ENCODE results near the gene ZNF708. TPM values are rescaled to one million over a fixed set of nuclear protein-coding genes. Genes with fewer than 3 reads are reported as not detected.
"Not testable (repeated sequence)": the region's sequence is repeated elsewhere in the genome, so short reads cannot be mapped to it uniquely, and the experiment has no call there.

The ZNF708 gene
- 66.0 TPM for total RNA-seq

DNA sequence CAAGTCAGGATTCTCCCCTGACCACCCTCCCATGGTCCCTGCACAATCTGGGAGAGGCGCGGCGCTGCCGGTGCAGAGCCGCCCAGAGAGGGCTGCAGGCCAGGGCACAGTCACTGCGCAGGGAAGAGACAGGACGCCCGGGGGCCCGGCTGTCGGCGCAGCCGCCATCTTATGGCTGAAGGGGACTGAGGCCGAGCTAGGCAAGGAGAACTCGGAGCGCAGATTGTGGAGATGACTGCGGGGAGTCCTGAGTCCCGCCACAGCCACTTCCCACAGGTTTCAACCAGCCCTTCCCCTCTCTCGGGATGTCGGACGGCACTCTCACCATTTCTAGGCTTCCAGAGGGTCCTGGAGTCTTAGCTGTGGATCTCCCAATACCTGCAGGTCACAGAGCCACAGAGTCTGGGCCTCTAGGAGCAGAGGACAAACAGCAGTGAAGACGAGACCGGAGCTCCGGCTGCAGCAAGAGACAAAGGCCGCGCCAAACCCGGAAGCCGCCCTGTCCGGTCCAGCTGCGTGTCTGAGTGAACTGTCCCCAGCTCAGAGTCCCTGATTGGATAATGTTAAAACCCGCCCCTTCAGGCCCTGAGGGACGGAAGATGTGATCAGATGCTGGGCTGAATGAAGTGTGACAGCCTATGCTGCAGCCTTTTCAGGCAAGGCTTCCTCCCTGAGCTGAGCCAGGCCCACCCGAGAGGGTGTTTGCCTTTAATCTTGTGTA lies at the start of gene ZNF708:
TSS of gene ZNF708 (minus strand) at position 526 of the 721 bp plus-strand sequence. CDS start at position 328, 198 bp downstream.
- DNase-seq (ENCODE audit: low spot score in 2 of 2) (peak; percentile 66 to 87), FAIRE-seq (no peak)

GRCh38 chr19:21362291-21362690 lies 33.1 kb upstream of the ZNF708 start:
- DNase-seq (ENCODE audit: low spot score in 2 of 2) (no peak), FAIRE-seq (no peak)

DNA sequence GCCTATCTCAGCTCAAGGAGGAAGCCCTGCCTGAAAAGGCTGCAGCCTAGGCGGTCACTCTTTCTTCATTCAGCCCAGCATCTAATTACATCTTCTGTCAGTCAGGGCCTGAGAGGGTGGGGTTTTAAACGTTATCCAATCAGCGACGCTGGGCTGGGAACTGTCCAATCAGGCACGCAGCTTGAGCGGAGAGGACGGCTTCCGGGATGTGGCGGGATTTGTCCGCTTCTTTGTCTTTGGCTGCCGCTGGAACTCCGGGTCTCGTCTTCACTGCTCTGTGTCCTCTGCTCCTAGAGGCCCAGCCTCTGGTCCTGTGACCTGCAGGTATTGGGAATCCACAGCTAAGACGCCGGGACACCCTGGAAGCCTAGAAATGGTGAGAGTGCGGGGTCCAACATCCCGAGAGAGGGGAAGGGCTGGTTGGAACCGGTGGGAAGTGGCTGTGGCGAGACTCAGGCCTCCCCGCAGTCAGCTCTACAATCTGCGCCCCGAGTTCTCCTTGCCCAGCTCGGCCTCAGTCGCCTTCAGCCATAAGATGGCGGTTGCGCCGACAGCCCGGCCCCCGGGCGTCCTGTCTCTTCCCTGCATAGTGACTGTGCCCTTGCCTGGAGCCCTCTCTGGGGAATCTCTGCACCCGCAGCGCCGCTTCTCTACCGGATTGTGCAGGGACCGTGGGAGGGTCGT lies 29.7 kb upstream of the ZNF708 start, which contains the start of gene ZNF738:
TSS of gene ZNF738 (plus strand) at position 233 of the 684 bp plus-strand sequence. CDS start at position 374, 141 bp downstream.
- peak; percentile 88 for FAIRE-seq
- DNase-seq (ENCODE audit: low spot score in 2 of 2) = peak; percentile 43 to 80

DNA sequence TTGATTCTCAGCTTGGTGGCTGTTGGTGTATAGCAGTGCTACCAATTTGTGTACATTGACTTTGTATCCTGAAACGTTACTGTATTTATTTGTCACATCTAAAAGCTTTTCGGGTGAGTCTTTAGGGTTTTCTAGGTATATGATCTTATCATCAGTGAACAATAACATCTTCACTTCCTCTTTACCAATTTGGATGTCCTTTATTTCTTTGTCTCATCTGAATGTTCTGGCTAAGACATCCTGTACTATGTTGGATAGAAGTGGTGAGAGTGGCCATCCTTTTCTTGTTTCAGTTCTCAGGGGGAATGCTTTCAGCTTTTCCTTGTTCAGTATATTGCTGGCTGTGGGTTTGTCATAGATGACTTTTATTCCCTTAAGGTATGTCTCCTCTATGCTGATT lies 23.6 kb upstream of the ZNF708 start:
- DNase-seq (ENCODE audit: low spot score in 2 of 2) = no peak
- no peak for FAIRE-seq

- not testable (repeated sequence) for DNase-seq (ENCODE audit: low spot score in 2 of 2); FAIRE-seq
Measured at GRCh38 chr19:21344841-21345240, 15.6 kb upstream of the ZNF708 start.

- FAIRE-seq (no peak), DNase-seq (ENCODE audit: low spot score in 2 of 2) (no peak)
Measured at GRCh38 chr19:21335721-21336120, 6.5 kb upstream of the ZNF708 start.

DNA sequence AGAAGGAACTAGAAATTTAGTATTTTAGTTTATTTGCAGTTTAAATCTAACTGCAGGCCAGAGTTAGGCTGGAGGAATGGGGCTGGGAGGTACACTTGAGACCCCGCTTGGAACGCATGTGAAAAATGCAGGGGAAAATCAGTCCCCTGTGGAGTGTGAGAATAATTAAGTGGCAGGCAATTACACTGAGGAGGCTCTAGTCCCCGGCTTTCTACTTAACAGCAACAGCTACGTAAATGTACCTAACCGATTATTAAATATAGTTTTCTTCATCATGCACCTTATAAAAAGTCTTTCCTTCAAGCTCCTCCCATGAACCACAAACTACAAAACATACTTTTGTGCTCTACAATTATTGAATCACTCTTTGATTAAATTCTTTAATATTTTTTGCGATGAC lies 804 bp downstream of the ZNF708 start:
- no peak for DNase-seq (ENCODE audit: low spot score in 2 of 2)

GRCh38 chr19:21326169-21326568 lies 3.0 kb downstream of the ZNF708 start:
- FAIRE-seq (no peak), DNase-seq (ENCODE audit: low spot score in 2 of 2) (no peak)

More for the DNA sequence above, 804 bp downstream of the ZNF708 start:
- FAIRE-seq = no peak

- no peak for DNase-seq (ENCODE audit: low spot score in 2 of 2)
- no peak for FAIRE-seq
Measured at GRCh38 chr19:21323000-21323399, 6.2 kb downstream of the ZNF708 start.

GRCh38 chr19:21322528-21322927 lies 6.7 kb downstream of the ZNF708 start:
- peak; percentile 88 for FAIRE-seq
- peak; percentile 6 to 15 for DNase-seq (ENCODE audit: low spot score in 2 of 2)

DNA sequence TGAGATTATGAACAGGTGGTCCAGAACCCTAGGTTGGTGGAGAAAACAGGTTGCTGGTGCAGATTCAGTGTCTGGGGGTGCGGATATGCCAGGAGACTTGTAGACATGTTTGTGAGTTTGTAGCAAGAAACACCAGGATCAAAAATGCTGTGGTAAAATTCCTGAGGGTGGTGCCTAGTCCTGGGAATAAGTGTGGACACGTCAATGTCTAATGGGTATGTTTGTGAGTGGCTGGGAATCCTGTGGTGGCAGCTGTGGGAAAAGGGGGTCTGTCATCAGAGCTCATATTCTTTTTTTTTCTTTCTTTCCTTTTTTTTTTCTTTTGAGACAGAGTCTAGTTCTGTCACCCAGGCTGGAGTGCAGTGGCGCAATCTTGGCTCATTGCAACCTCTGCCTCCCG lies 7.2 kb downstream of the ZNF708 start:
- no peak for DNase-seq (ENCODE audit: low spot score in 2 of 2)
- no peak for FAIRE-seq

- FAIRE-seq = no peak
Measured at GRCh38 chr19:21321134-21321533, 8.1 kb downstream of the ZNF708 start.

DNA sequence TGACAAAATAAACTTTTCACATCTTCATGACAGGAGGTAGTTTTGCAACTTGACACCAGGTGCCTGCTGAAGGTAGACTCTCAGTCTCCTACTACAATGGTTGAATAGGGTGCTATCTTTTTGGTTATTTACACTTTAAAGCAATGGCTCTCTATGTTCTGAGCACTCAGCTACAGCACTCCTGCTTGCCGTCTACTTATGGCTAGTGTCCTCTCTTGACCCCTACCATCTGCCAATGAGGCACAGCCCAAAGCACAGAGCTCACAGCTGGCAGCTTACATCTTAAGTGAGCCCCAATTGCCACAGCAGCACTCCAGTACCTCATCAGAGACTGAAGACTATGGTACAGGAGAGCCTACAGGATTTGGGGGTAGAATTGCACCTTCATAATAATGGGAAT lies 11.4 kb downstream of the ZNF708 start:
- DNase-seq (ENCODE audit: low spot score in 2 of 2) (no peak), FAIRE-seq (no peak)

More at GRCh38 chr19:21321134-21321533, 8.1 kb downstream of the ZNF708 start:
- no peak for DNase-seq (ENCODE audit: low spot score in 2 of 2)

DNA sequence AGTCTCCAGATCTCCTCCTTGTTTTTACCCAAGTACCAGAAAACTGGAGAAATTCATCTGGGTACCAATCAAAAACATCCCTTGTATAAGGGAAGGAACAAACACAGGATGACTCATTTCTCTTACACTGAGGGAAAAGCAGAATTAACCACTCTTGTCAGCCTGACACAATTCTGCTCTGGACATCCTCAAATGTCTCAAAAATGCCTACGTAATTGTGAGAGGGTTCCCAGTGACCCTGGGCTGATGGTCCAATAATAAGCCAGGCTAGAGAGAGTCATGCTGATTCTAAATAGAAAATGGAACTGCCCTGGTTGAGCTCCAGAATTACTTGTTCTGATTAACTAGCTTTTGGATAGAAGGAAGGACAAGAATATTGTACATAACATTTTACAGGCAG lies 14.5 kb downstream of the ZNF708 start:
- FAIRE-seq (no peak), DNase-seq (ENCODE audit: low spot score in 2 of 2) (peak in 1 of 2 donors; percentile 4)

DNA sequence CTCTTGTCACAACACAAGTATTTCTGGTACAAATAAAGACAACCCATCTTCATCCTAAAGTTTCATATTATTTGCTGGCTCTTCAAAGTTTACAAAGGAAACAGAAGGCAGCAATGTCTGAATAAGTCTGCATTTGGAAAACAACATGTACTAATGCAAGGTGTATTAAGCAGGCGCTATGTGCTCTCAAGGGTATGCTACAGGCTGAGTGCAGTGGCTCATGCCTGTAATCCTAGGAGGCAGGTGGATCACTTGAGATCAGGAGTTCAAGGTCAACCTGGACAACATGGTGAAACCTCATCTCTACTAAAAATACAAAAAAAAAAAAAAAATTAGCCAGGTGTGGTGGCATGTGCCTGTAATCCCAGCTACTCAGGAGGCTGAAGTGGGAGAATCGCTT lies 16.4 kb downstream of the ZNF708 start:
- FAIRE-seq = not testable (repeated sequence)

DNA sequence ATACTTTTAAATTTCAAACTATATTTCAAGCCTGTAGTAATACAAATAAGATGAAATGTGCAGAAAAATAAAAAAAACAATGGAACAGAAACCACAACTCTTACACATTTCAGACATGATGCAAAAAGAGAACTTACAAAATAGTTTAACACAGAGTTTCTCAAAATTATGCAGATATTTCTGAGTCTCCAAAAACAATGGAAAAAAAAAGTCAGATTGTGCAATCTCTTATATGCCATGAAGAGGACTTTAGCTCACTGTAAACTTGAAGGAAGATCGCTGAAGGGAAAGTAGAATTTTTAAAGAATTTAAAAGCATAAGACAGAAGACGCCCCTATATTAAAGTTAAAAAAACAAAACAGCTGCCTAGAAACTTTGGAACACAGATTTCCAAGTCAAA lies 20.4 kb downstream of the ZNF708 start:
- FAIRE-seq (no peak), DNase-seq (ENCODE audit: low spot score in 2 of 2) (no peak)

More for the DNA sequence above, 16.4 kb downstream of the ZNF708 start:
- not testable (repeated sequence) for DNase-seq (ENCODE audit: low spot score in 2 of 2)

- DNase-seq (ENCODE audit: low spot score in 2 of 2) = not testable (repeated sequence)
- FAIRE-seq = peak; percentile 99
Measured at GRCh38 chr19:21306881-21307479, 22.2 kb downstream of the ZNF708 start.

- FAIRE-seq = not testable (repeated sequence)
Measured at GRCh38 chr19:21293768-21294167, 35.4 kb downstream of the ZNF708 start.

DNA sequence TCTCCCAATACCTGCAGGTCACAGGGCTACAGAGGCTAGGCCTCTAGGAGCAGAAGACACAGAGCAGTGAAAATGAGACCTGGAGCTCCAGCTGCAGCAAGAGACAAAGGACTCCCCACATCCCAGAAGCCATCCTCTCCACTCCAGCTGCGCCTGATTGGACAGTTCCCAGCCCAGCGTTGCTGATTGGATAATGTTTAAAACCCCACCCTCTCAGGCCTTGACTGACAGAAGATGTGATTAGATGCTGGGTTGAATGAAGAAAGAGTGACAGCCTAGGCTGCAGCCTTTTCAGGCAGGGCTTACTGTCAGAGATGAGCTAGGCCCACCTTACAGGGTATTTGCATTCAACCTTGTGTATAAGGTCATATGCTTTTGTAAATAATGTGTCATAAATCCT lies 59.4 kb downstream of the ZNF708 start:
- FAIRE-seq = no peak

More at GRCh38 chr19:21293768-21294167, 35.4 kb downstream of the ZNF708 start:
- not testable (repeated sequence) for DNase-seq (ENCODE audit: low spot score in 2 of 2)

DNA sequence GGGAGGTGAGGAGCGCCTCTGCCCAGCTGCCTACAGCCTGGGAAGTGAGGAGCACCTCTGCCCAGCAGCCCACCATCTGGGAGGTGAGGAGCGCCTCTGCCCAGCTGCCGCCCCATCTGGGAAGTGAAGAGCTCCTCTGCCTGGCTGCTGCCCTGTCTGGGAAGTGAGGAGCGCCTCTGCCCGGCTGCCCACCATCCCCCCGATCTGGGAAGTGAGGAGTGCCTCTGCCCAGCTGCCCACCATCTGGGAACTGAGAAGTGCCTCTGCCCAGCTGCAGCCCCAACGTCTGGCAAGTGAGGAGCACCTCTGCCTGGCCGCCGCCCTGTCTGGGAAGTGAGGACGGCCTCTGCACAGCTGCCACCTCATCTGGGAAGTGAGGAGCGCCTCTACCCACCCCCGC lies 64.3 kb downstream of the ZNF708 start:
- no peak for FAIRE-seq

More for the DNA sequence above, 59.4 kb downstream of the ZNF708 start:
- DNase-seq (ENCODE audit: low spot score in 2 of 2) = no peak

GRCh38 chr19:21264416-21264815 lies 64.8 kb downstream of the ZNF708 start:
- FAIRE-seq = no peak
- no peak for DNase-seq (ENCODE audit: low spot score in 2 of 2)

More for the DNA sequence above, 64.3 kb downstream of the ZNF708 start:
- no peak for DNase-seq (ENCODE audit: low spot score in 2 of 2)

Data from frontal cortex (tissue), 4 donors.